HL-60 (cell line): ENCODE measurements around the gene ACVRL1.

Experiments
- GABPA ChIP-seq: IDR thresholded peaks from 2 replicates; pipeline ENCODE4 v1.6.1; 2012; ENCODE audit warnings: low read depth
- POLR2AphosphoS5 ChIP-seq: IDR thresholded peaks from 2 replicates; pipeline ENCODE4 v1.6.1; 2012; ENCODE audit warnings: low read depth
- REST ChIP-seq: IDR thresholded peaks from 2 replicates; pipeline ENCODE4 v1.6.1; 2012; ENCODE audit warnings: low read depth; ENCODE audit not compliant: insufficient replicate concordance
- SPI1 ChIP-seq: IDR thresholded peaks from 2 replicates; pipeline ENCODE4 v1.6.1; 2012; ENCODE audit warnings: low read depth, mild to moderate bottlenecking, borderline replicate concordance
- TF ChIP-seq, protein P1 (sequence below): IDR thresholded peaks from one replicate; pipeline ENCODE4 v1.5.1; 2011; ENCODE audit warnings: low read length, control low read depth, inconsistent platforms; ENCODE audit not compliant: insufficient read depth

GRCh38 chr12:51907083-51907855, at the start of gene ACVRL1:
- TF ChIP-seq POLR2AphosphoS5 (no peak), GABPA (no peak), SPI1 (no peak), REST (no peak)
- TF ChIP-seq, protein P1, sequence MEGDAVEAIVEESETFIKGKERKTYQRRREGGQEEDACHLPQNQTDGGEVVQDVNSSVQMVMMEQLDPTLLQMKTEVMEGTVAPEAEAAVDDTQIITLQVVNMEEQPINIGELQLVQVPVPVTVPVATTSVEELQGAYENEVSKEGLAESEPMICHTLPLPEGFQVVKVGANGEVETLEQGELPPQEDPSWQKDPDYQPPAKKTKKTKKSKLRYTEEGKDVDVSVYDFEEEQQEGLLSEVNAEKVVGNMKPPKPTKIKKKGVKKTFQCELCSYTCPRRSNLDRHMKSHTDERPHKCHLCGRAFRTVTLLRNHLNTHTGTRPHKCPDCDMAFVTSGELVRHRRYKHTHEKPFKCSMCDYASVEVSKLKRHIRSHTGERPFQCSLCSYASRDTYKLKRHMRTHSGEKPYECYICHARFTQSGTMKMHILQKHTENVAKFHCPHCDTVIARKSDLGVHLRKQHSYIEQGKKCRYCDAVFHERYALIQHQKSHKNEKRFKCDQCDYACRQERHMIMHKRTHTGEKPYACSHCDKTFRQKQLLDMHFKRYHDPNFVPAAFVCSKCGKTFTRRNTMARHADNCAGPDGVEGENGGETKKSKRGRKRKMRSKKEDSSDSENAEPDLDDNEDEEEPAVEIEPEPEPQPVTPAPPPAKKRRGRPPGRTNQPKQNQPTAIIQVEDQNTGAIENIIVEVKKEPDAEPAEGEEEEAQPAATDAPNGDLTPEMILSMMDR: no peak
